ENCODE measurements around the gene JPH2.

DNA sequence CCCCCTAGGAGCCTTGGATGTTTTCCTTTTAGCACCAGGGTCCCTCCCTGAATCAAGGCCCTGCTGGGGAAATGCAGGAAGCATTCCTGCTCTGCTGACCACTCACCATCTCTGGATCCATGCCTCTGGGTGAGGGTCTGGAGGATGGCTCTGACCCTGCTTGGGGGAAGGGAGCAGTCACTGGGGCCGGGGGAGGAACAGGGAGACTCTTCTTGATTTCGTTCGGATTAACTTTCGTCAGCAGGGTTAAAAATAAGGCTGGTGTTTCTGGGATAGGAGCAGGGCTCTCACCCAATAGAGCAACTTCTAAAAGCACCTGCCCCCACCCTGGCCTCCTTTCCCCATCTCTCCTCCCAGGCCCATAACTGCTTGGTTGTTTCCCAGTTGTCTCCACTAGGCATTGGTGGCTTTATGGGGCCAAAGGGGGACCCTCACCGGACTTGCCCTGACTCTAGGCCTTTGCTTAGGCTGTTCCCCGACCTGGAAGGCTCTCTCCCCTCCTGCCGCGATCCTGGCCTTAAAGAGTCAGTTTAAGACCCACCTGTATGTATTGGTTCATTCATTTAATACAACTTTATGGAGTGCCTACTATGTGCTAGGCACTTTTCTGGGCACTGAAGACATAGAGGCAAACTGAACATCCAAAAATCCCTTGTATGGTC, 63.0 kb downstream of the JPH2 start:
- TF ChIP-seq, protein P1, sequence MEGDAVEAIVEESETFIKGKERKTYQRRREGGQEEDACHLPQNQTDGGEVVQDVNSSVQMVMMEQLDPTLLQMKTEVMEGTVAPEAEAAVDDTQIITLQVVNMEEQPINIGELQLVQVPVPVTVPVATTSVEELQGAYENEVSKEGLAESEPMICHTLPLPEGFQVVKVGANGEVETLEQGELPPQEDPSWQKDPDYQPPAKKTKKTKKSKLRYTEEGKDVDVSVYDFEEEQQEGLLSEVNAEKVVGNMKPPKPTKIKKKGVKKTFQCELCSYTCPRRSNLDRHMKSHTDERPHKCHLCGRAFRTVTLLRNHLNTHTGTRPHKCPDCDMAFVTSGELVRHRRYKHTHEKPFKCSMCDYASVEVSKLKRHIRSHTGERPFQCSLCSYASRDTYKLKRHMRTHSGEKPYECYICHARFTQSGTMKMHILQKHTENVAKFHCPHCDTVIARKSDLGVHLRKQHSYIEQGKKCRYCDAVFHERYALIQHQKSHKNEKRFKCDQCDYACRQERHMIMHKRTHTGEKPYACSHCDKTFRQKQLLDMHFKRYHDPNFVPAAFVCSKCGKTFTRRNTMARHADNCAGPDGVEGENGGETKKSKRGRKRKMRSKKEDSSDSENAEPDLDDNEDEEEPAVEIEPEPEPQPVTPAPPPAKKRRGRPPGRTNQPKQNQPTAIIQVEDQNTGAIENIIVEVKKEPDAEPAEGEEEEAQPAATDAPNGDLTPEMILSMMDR (IDR thresholded peaks at IDR 0.05) = no peak
- TF ChIP-seq POLR2AphosphoS5 (IDR thresholded peaks at IDR 0.05) (no peak), POLR2A (IDR thresholded peaks at IDR 0.05) (no peak), EP300 (IDR thresholded peaks at IDR 0.05) (no peak)
